ENCODE results near the gene CHI3L2. TPM values are rescaled to one million over a fixed set of nuclear protein-coding genes. Genes with fewer than 3 reads are reported as not detected.

The CHI3L2 gene
- total RNA-seq, 1 experiment from 2014 or later = 0.77 TPM

GRCh38 chr1:111219557-111220286, 7.8 kb upstream of the CHI3L2 start:
- DNase-seq (ENCODE audit: low read depth, low spot score) (no peak), ATAC-seq (no peak)
- in situ Hi-C loops (cut with HindIII; ENCODE audit: low pct_unique_long_range_greater_than_20kb, low sequenced_read_pairs) = no loop called here
- H3K4me1 ChIP-seq (ENCODE audit: control insufficient read depth, insufficient read depth, low read length) = peaks cover 3% of the 10 kb centered on the region; the same call in 1 of the 2 replicates
- TF ChIP-seq TCF7L2 (IDR thresholded peaks at IDR 0.05; ENCODE audit: low read depth, low read length) (no peak), SIN3A (IDR thresholded peaks at IDR 0.05; ENCODE audit: borderline replicate concordance, insufficient read depth, low read depth, low read length) (no peak), POLR2AphosphoS5 (IDR thresholded peaks at IDR 0.05; ENCODE audit: low read depth, low read length) (no peak), REST (IDR thresholded peaks at IDR 0.05; ENCODE audit: insufficient read depth in 1 of 2, low read depth in 2 of 2, low read length in 1 of 2) (no peak)
- TF ChIP-seq, protein P1, sequence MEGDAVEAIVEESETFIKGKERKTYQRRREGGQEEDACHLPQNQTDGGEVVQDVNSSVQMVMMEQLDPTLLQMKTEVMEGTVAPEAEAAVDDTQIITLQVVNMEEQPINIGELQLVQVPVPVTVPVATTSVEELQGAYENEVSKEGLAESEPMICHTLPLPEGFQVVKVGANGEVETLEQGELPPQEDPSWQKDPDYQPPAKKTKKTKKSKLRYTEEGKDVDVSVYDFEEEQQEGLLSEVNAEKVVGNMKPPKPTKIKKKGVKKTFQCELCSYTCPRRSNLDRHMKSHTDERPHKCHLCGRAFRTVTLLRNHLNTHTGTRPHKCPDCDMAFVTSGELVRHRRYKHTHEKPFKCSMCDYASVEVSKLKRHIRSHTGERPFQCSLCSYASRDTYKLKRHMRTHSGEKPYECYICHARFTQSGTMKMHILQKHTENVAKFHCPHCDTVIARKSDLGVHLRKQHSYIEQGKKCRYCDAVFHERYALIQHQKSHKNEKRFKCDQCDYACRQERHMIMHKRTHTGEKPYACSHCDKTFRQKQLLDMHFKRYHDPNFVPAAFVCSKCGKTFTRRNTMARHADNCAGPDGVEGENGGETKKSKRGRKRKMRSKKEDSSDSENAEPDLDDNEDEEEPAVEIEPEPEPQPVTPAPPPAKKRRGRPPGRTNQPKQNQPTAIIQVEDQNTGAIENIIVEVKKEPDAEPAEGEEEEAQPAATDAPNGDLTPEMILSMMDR (IDR thresholded peaks at IDR 0.05) = no peak
- H3K9me3 ChIP-seq (ENCODE audit: control insufficient read depth, insufficient read depth, low read depth, low read length) = no peaks in the 10 kb centered on the region
- intact Hi-C loops (cut with micrococcal nuclease; ENCODE audit: unreplicated experiment) = no loop called here
- no peak overlapping the region for H3K27ac ChIP-seq (ENCODE audit: low read length)
- H3K36me3 ChIP-seq (ENCODE audit: control insufficient read depth, insufficient read depth, low read length) = no peaks in the 10 kb centered on the region
- BruUV-seq (replicated peaks) = no TSS peak
- POLR2A ChIA-PET = no interaction called here
- CTCF ChIA-PET = no interaction called here
- H3K27me3 ChIP-seq (ENCODE audit: control insufficient read depth, insufficient read depth, low read length) = no peaks in the 10 kb centered on the region
- no peak overlapping the region for H3K4me3 ChIP-seq (ENCODE audit: low read depth in 2 of 2, low read length in 2 of 2)

- DNase-seq (ENCODE audit: low read depth, low spot score) (no peak), ATAC-seq (no peak)
- CTCF ChIA-PET = no interaction called here
- Histone ChIP-seq H3K4me1 (ENCODE audit: control insufficient read depth, insufficient read depth, low read length) (peaks cover 3% of the 10 kb centered on the region; the same call in 1 of the 2 replicates), H3K27me3 (ENCODE audit: control insufficient read depth, insufficient read depth, low read length) (no peaks in the 10 kb centered on the region), H3K4me3 (ENCODE audit: low read depth in 2 of 2, low read length in 2 of 2) (no peak overlapping the region), H3K36me3 (ENCODE audit: control insufficient read depth, insufficient read depth, low read length) (no peaks in the 10 kb centered on the region), H3K9me3 (ENCODE audit: control insufficient read depth, insufficient read depth, low read depth, low read length) (no peaks in the 10 kb centered on the region), H3K27ac (ENCODE audit: low read length) (no peak overlapping the region)
- BruUV-seq (replicated peaks) = no TSS peak
- POLR2A ChIA-PET = no interaction called here
- TF ChIP-seq TCF7L2 (IDR thresholded peaks at IDR 0.05; ENCODE audit: low read depth, low read length) = no peak
- no peak for TF ChIP-seq SIN3A (IDR thresholded peaks at IDR 0.05; ENCODE audit: borderline replicate concordance, insufficient read depth, low read depth, low read length)
- TF ChIP-seq, protein P1 (IDR thresholded peaks at IDR 0.05) = no peak
- TF ChIP-seq REST (IDR thresholded peaks at IDR 0.05; ENCODE audit: insufficient read depth in 1 of 2, low read depth in 2 of 2, low read length in 1 of 2) = no peak
- no peak for TF ChIP-seq POLR2AphosphoS5 (IDR thresholded peaks at IDR 0.05; ENCODE audit: low read depth, low read length)
- in situ Hi-C loops (cut with HindIII; ENCODE audit: low pct_unique_long_range_greater_than_20kb, low sequenced_read_pairs) = no loop called here
- intact Hi-C loops (cut with micrococcal nuclease; ENCODE audit: unreplicated experiment) = no loop called here
These were observed 7.1 kb upstream of the CHI3L2 start for GRCh38 chr1:111220302-111220890.

Data from Panc1 (cell line).